Glomerular endothelial cell (primary cell): ENCODE measurements around the gene TNS3. TPM values are rescaled to one million over a fixed set of nuclear protein-coding genes. Genes with fewer than 3 reads are reported as not detected.
"Not testable (repeated sequence)": the region's sequence is repeated elsewhere in the genome, so short reads cannot be mapped to it uniquely, and the experiment has no call there.

ENCODE experiments used
- DNase-seq: peaks from one replicate; pipeline ENCODE4 v3.0.0-alpha.2; 2011; ENCODE audit warnings: low read depth, low spot score; ENCODE audit errors: extremely low read depth
- total RNA-seq: library from RNA; depleted of rRNA; stranded (reverse); fragments of >200 nt; gene quantifications from 2 replicates; pipeline ENCODE4 v1.2.3, GENCODE V29; 2015

Gene TNS3
- total RNA-seq, 1 donor from 2014 or later = 62.3 TPM

GRCh38 chr7:47603514-47604255 lies 21.8 kb upstream of the TNS3 start:
- DNase-seq = not testable (repeated sequence)

- DNase-seq = no peak
Observed at GRCh38 chr7:47602272-47603004, 20.5 kb upstream of the TNS3 start.

DNA sequence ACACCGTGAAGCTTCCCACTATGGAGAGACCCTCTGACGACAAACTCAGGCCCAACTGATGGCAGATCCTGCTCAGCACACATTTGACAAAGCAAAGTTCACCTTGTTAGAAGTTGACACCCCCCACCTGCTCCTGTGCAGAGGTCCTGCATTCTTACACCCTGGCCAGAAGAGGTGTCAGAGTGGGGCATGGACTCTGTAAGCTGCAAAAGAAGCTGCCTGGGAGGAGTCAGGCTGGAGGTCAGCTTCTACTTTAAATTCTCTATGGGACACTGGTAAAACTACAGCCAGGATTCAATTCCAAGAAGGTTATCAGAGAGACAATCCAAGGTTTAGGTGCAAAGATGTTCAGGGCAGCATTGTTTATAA lies 20.0 kb upstream of the TNS3 start:
- no peak for DNase-seq

DNA sequence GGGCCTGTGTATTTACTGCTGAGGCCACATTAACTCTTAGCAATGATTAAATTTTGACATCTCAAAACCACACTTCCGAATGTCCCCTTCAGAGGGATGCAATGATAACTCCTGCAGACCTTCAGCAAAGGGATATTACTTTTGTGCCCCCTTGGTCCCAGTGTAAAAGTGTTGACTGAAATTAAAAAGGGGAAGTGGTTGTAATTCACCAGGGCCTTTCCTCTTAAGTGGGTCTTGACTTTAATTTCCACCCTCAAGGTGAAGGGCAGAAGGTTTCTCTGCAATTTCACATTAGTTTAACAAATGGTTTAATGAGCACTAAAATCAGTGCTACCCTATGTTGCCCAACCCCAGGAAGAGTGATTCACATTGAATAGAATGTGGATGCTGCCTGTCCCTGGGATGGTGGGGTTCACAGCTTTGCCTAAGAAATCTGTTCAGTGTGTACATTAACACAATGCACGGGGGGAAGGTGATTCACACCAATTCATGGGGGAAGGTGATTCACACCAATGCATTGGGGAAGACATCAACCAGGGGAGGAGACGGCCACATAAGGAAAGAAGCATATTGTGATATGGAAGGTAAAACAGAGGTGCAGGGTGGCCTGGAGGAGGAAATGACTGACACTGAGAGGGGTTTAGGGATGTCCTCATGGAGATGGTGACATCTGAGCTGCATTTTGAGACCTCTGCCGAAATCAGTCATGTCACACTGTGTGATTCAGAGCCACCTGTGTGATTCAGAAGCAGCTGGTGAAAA lies 19.4 kb upstream of the TNS3 start:
- no peak for DNase-seq

DNA sequence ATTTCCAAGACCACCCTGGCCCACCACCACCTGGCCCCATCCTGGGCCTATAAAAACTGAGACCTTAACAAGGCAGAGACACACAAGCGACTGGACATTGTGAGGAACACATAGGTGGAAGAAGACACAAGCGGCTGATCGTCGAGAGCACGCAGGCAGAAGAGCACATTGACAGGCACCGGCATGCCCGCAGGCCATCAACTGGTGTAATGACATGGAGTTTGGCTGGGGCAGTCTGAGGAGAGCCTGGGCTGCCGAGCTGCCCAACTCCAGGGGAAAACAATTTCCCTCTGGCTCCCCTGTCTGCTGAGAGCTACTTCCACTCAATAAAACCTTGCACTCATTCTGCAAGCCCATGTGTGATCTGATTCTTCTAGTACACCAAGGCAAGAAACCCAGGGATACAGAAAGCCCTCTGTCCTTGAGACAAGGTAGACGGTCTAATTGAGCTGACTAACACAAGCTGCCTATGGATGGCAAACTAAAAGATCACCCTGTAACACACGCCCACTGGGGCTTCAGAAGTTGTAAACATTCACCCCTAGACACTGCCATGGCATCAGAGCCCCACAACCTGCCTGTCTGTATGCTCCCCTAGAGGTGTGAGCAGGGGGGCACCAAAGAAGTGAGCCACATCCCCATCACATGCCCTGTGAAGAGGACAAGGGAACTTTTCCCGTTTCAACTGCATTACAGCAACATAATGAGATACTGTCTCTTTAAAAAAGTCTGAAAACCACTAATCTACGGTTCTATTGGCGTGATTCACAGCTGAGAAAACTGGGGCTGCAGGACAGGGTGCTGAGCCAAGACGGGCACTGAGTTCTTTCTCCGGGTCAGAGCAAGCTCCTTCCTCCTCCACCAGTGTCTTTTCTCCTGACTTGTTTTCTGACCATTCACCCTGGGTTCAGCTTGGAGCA lies 18.5 kb upstream of the TNS3 start:
- DNase-seq = no peak

DNA sequence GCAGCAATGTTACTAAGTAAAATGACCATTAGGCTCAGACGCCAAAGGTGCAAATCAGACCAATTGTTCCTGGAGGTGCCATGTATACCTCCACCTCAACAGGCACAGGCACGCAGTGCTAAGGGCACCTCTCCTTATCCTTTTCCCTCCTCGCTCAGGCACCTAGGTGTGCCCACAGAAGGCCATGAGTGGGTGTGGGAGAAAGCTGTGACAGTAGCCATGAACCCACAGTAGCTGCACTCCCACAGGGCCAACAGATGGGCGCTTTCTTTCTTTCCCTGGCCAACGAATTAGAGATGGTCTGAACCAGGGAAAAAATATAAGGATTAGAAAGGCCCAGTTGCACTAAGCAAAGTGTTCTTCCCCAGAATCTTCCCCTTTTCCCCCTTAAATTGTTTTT lies 15.5 kb upstream of the TNS3 start:
- no peak for DNase-seq

DNA sequence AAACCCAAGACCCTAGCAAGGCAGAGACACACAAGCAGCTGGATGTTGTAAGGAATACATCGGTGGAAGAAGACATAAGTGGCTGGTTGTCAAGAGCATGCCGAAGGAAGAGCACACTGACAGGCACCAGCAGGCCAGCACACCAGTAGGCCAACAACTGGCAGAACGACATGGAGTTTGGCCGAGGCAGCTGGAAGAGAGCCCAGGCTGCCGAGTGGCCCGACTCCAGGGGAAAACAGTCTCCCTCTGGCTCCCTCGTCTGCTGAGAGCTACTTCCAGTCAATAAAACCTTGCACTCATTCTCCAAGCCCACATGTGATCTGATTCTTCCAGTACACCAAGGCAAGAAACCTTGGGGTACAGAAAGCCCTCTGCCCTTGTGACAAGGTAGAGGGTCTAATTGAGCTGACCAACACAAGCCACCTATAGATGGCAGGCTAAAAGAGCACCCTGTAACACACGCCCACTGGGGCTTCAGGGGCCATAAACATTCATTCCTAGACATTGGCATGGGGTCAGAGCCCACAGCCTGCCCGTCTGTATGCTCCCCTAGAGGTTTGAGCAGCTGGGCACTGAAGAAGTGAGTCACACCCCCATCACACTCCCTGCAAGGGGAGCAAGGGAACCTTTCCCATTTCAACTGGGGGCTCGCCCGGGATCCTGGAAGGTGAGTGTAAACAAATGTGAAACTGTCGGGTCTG lies 14.7 kb upstream of the TNS3 start:
- no peak for DNase-seq

- DNase-seq = no peak
Observed at GRCh38 chr7:47594406-47594805, 12.5 kb upstream of the TNS3 start.

DNA sequence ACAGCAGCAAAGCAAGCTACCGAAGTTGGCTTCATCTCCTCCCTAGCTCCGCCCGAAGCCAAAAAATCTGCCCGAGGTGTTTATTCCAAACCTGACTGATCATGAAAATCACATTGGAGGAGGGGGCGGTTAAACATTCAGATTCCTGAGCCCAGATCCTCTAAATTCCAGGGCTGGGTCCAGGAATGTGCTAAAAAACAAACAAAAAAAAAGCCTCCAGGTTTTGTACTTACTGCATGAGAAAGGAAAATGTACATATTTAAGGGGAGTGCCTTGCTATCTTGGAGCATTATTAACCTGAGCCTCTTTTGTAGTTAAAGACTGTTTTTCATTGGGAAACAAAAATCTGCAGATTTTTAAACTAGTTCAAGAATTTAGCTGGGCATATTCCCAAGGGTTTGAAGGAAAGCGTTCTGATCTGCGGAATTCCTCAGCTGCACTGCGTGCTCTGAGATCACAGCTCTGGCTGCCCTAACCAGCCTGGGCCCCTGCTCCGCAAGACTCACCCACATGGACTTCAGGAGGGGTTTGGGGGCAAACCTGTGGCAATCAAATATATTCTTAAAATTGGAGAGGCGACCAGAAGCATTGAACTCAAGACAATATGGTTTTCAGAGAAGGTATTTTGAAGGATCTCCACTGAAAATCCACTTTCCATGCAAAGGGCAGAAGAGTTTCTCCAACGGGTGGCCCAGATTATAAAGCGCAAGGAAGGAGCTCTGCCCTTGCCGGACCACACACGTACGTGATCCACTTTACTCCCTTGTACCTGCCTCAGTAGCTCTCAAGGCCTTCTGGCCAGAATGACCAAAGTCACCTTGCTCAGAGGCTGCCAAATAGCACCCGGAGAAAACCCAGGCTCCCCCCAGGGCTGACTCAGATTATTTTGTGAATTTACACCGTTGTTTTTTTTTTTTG lies 10.0 kb upstream of the TNS3 start:
- DNase-seq = no peak

DNA sequence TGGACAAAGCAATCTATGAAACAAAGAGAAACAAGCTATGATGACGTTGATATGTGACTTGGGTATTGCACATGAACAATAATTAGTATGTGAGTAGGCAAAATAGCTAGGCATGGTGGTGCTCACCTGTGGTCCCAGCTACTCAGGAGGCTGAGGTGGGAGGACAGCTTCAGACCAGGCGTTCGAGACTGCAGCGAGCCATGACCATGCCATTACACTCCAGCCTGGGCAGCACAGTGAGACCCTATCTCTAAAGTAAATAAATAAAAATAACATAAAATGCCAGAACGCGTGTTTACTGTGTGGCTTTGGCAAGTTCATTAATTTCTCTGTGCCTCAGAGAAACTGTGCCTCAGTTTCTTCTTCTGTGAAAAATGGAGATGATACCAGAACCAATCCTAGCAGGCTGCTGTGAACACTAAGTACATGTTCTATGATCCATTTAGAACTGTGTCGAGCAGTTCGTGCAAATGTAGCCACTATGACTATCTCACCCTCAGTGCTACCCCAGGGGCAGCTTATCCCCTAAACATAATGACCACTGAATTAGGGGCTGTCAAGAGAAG lies 9.3 kb upstream of the TNS3 start:
- no peak for DNase-seq

DNA sequence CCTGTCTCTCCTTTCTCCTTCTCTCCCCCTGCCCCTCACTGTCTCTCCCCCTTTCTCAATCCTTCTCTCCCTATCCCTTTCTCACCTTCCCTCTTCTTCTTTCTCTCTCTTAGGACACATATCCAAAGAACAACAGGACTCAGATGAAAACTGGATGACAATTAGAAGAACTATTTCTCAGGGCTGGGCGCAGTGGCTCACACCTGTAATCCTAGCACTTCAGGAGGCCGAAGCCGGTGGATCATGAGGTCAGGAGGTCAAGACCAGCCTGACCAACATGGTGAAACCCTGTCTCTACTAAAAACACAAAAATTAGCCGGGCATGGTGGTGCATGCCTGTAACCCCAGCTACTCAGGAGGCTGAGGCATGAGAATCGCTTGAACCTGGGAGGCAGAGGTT lies 8.3 kb upstream of the TNS3 start:
- DNase-seq = not testable (repeated sequence)

GRCh38 chr7:47588704-47589225 lies 6.9 kb upstream of the TNS3 start:
- no peak for DNase-seq

DNA sequence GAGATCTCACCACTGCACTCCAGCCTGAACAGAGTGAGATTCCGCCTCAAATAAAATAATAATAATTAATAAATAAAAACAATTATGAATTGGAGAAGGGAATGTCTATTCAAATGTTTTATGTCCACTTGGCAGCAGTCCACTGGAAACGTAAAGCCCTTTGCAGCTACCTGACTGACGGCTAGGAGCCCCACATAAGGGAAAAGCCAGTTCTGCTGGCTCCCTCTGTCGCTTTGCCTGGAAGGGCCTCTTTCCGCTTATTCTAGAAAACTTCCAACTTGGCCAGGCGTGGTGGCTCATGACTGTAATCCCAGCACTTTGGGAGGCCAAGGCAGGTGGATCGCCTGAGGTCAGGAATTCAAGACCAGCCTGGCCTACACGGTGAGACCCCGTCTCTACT lies 6.1 kb upstream of the TNS3 start:
- no peak for DNase-seq

- no peak for DNase-seq
Observed at GRCh38 chr7:47587351-47587750, 5.4 kb upstream of the TNS3 start.

DNA sequence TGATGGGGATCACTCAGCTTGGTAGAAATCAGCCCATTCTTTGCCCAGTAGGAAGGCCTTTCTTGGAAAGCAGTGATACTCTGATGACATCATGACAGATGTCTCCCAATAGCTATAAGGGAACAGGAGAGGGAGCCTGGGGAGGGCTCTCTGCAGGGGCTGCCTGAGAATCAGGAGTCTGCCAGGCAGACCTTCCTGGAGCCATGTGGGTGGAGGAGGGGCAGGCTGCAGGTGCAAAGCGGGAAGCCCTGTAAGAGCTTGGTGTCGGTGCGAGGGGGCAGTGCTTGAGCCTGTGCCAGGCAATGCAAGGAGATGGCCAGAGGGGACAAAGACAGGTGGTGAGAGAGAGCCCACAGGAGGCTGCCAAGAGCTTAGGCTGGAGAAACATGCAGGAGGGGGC lies 5.0 kb upstream of the TNS3 start:
- no peak for DNase-seq

DNA sequence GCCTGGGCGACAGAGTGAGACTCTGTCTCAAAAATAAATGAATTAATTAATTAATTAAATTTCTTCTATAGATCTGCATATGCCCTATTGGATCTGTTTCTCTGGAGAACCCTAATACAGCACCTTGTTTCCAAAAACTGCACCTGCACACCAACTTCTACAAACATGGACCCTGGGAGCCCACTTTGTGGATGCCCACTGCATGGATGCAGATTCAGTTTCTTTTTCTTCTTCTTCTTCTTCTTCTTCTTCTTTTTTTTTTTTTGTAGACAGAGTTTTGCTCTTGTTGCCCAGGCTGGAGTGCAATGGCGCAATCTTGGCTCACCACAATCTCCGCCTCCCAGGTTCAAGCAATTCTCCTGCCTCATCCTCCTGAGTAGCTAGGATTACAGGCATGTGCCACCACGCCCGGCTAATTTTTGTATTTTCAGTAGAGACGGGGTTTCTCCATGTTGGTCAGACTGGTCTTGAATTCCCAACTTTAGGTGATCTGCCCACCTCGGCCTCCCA lies 4.3 kb upstream of the TNS3 start:
- DNase-seq = not testable (repeated sequence)

- DNase-seq = no peak
Observed at GRCh38 chr7:47584536-47584895, 2.6 kb upstream of the TNS3 start.
